HG02970 (cell line): Measurements from ENCODE around the gene INCENP.
A peak's percentile ranks its signal among the peaks of the same experiment; 100 is the strongest.
"Not testable (repeated sequence)": the region's sequence is repeated elsewhere in the genome, so short reads cannot be mapped to it uniquely, and the experiment has no call there.

Experiments
- ATAC-seq: cut with Tn5 transposase; IDR thresholded peaks from one replicate; pipeline ENCODE4 v1.9.1; 2021; ENCODE audit warnings: mild to moderate bottlenecking, moderate library complexity, moderate number of reproducible peaks; ENCODE audit not compliant: unreplicated experiment, low FRiP score

INCENP gene

GRCh38 chr11:62123669-62124185 is at the start of gene INCENP:
TSS of gene INCENP (plus strand) at chr11:62124011. CDS start at chr11:62128162, 4,151 bp downstream.
- ATAC-seq: peak; percentile 93

- no peak for ATAC-seq
Observed at GRCh38 chr11:62075438-62075837, 48.4 kb upstream of the INCENP start.

GRCh38 chr11:62077132-62077531 is 46.7 kb upstream of the INCENP start:
- ATAC-seq: no peak

GRCh38 chr11:62081378-62082291 is 42.2 kb upstream of the INCENP start:
- ATAC-seq: no peak

- ATAC-seq: no peak
Observed at GRCh38 chr11:62082292-62082657, 41.5 kb upstream of the INCENP start.

- ATAC-seq: not testable (repeated sequence)
Observed at GRCh38 chr11:62084801-62085200, 39.0 kb upstream of the INCENP start.

- ATAC-seq: no peak
Observed at GRCh38 chr11:62087694-62088093, 36.1 kb upstream of the INCENP start.

GRCh38 chr11:62088331-62088933 is 35.4 kb upstream of the INCENP start:
- ATAC-seq: no peak

- no peak for ATAC-seq
Observed at GRCh38 chr11:62103141-62103540, 20.7 kb upstream of the INCENP start.

- no peak for ATAC-seq
Observed at GRCh38 chr11:62103986-62104385, 19.8 kb upstream of the INCENP start.

GRCh38 chr11:62104816-62105653 is 18.8 kb upstream of the INCENP start:
- no peak for ATAC-seq

GRCh38 chr11:62105667-62106191 is 18.1 kb upstream of the INCENP start:
- no peak for ATAC-seq

GRCh38 chr11:62108017-62108750 is 15.6 kb upstream of the INCENP start:
- no peak for ATAC-seq

- ATAC-seq: no peak
Observed at GRCh38 chr11:62108971-62109404, 14.8 kb upstream of the INCENP start.

- ATAC-seq: no peak
Observed at GRCh38 chr11:62115085-62115694, 8.6 kb upstream of the INCENP start.

- no peak for ATAC-seq
Observed at GRCh38 chr11:62116451-62116850, 7.4 kb upstream of the INCENP start.

- no peak for ATAC-seq
Observed at GRCh38 chr11:62119569-62119968, 4.2 kb upstream of the INCENP start.

- no peak for ATAC-seq
Observed at GRCh38 chr11:62120001-62120400, 3.8 kb upstream of the INCENP start.

- no peak for ATAC-seq
Observed at GRCh38 chr11:62120431-62120830, 3.4 kb upstream of the INCENP start.
